K562 (cell line): Measurements from ENCODE around the gene PPP1CA. TPM values are rescaled to one million over a fixed set of nuclear protein-coding genes. Genes with fewer than 3 reads are reported as not detected.

ENCODE experiments used
- CBX2 ChIP-seq: fragments of 200-600 bp; sonication (generic); IDR thresholded peaks from one replicate; pipeline ENCODE4 v1.6.1; 2012; ENCODE audit warnings: mild to moderate bottlenecking, low read length, inconsistent platforms; ENCODE audit not compliant: insufficient read depth, poor library complexity, severe bottlenecking
- CHD4 ChIP-seq: fragments of 200-600 bp; sonication (generic); IDR thresholded peaks from 3 replicates; pipeline ENCODE4 v1.6.1; 2012; ENCODE audit warnings: low read depth, mild to moderate bottlenecking, mixed read lengths, low read length, inconsistent platforms; ENCODE audit not compliant: insufficient read depth, insufficient replicate concordance, poor library complexity, severe bottlenecking
- EZH2 ChIP-seq: IDR thresholded peaks from 2 replicates; pipeline ENCODE4 v1.6.1; 2012; ENCODE audit warnings: low read depth, mild to moderate bottlenecking, inconsistent platforms, low read length, borderline replicate concordance
- FOXK2 ChIP-seq, 2 experiments: fragments of 450-650 bp; IDR thresholded peaks in 1 of 2; conservative IDR thresholded peaks in 1 of 2; 2 replicates each; pipeline ENCODE4 v1.6.1; 2016; ENCODE audit warnings: low read depth in 2 of 2, mild to moderate bottlenecking in 1 of 2
- KDM2B ChIP-seq: fragments of 250-450 bp; sonication (Bioruptor Pico); IDR thresholded peaks from 2 replicates; pipeline ENCODE4 v1.8.0; 2021; ENCODE audit warnings: mild to moderate bottlenecking, moderate library complexity
- MAFG ChIP-seq: fragments of 450-650 bp; conservative IDR thresholded peaks from 2 replicates; pipeline ENCODE4 v1.6.1; 2016; ENCODE audit warnings: missing genetic modification characterization, missing compliant biosample characterization
- NFRKB ChIP-seq: fragments of 450-650 bp; IDR thresholded peaks from 2 replicates; pipeline ENCODE4 v1.6.1; 2016; ENCODE audit warnings: low read depth
- RBM22 ChIP-seq: fragments of 200-400 bp; formaldehyde crosslinking; IDR thresholded peaks from 2 replicates; pipeline ENCODE4 v1.6.1; 2018; ENCODE audit warnings: low read length, low read depth; ENCODE audit not compliant: poor library complexity, severe bottlenecking
- TCF7 ChIP-seq: sonication (generic); IDR thresholded peaks from 2 replicates; pipeline ENCODE4 v1.6.1; 2016; ENCODE audit warnings: antibody characterized with exemption, borderline replicate concordance
- TRIM25 ChIP-seq: fragments of 450-650 bp; IDR thresholded peaks from 2 replicates; pipeline ENCODE4 v1.7.0; 2016; ENCODE audit warnings: borderline replicate concordance
- ZBTB12 ChIP-seq: fragments of 250-450 bp; sonication (Bioruptor Pico); IDR thresholded peaks from 2 replicates; pipeline ENCODE4 v1.4.0; 2020
- ZFP1 ChIP-seq: fragments of 450-650 bp; formaldehyde crosslinking; IDR thresholded peaks from 2 replicates; pipeline ENCODE4 v1.4.0; 2020; ENCODE audit warnings: mild to moderate bottlenecking, mixed read lengths
- ZFX ChIP-seq: sonication (generic); formaldehyde crosslinking; IDR thresholded peaks from 2 replicates; pipeline ENCODE4 v1.8.0; 2022; ENCODE audit warnings: mild to moderate bottlenecking, missing genetic modification reagents, moderate library complexity
- ZNF124 ChIP-seq: sonication (generic); formaldehyde crosslinking; IDR thresholded peaks from 2 replicates; pipeline ENCODE4 v1.8.1; 2022; ENCODE audit warnings: missing genetic modification reagents
- ZNF316 ChIP-seq: fragments of 450-650 bp; IDR thresholded peaks from 2 replicates; pipeline ENCODE4 v1.6.1; 2016
- ZNF695 ChIP-seq: fragments of 450-650 bp; formaldehyde crosslinking; IDR thresholded peaks from 2 replicates; pipeline ENCODE4 v1.4.0; 2020; ENCODE audit warnings: mild to moderate bottlenecking, moderate library complexity
- ZNF707 ChIP-seq: fragments of 250-450 bp; sonication (Bioruptor Pico); conservative IDR thresholded peaks from 2 replicates; pipeline ENCODE4 v1.8.0; 2022; ENCODE audit warnings: inconsistent platforms, mild to moderate bottlenecking, moderate library complexity
- polyA plus RNA-seq, 8 experiments: library from polyadenylated mRNA; depleted of rRNA in 4 of 8; stranded (reverse) in 5 of 8; unstranded in 3 of 8; fragments of >200 nt; fragmentation: Nextera tagmentation in 2 of 8; fragmentation: Illumina TruSeq in 1 of 8; extraction: Ambion mirVana in 2 of 8; extraction: Trizol in 1 of 8; gene quantifications; 2 replicates each; pipeline versions ENCODE4 v1.2.1 to v1.2.3, GENCODE V29; 2011 to 2014; ENCODE audit warnings: inconsistent platforms in 1 of 8, missing spikeins in 1 of 8
- total RNA-seq, 7 experiments: library from RNA; depleted of rRNA in 6 of 7; stranded (reverse); fragments of >200 nt in 6 of 7; fragmentation: Illumina TruSeq in 2 of 7; extraction: Trizol in 2 of 7; gene quantifications; 2 replicates each; pipeline versions ENCODE4 v1.2.1 to v1.2.3, GENCODE V29; 2011 to 2021; ENCODE audit warnings: low replicate concordance in 1 of 7
- TF ChIP-seq, protein P1 (sequence below), 2 experiments: IDR thresholded peaks; 2 replicates each; pipeline ENCODE4 v1.6.1; 2012; ENCODE audit warnings: improper control_type of control experiment in 2 of 2, low read depth in 2 of 2, low read length in 2 of 2, borderline replicate concordance in 1 of 2

PPP1CA gene
- total and polyA plus RNA-seq, 9 of the 15 experiments (the other 6 are each of a cell fraction or from before 2014, with no cell fraction given): 18.2 to 242 (median 188) TPM

- TF ChIP-seq FOXK2 (conservative IDR thresholded peaks at IDR 0.05 in 1 of 2, IDR thresholded peaks at IDR 0.05 in 1 of 2; ENCODE audit: low read depth in 2 of 2) (peak; percentile 67 to 76; a peak in 3 of 4 replicates), TRIM25 (no peak), ZNF695 (no peak), ZNF316 (no peak), ZNF707 (no peak), EZH2 (no peak), ZNF124 (CRISPR knock-in tag) (no peak), KDM2B (peak; percentile 78; the same call in 1 of the 2 replicates), CBX2 (no peak), MAFG (tag) (no peak), ZFP1 (CRISPR knock-in tag) (no peak), RBM22 (no peak), ZBTB12 (CRISPR knock-in tag) (peak; percentile 99), ZFX (CRISPR knock-in tag) (peak; percentile 98), NFRKB (no peak), TCF7 (peak; percentile 80; the same call in 1 of the 2 replicates), CHD4 (no peak)
- TF ChIP-seq, protein P1, sequence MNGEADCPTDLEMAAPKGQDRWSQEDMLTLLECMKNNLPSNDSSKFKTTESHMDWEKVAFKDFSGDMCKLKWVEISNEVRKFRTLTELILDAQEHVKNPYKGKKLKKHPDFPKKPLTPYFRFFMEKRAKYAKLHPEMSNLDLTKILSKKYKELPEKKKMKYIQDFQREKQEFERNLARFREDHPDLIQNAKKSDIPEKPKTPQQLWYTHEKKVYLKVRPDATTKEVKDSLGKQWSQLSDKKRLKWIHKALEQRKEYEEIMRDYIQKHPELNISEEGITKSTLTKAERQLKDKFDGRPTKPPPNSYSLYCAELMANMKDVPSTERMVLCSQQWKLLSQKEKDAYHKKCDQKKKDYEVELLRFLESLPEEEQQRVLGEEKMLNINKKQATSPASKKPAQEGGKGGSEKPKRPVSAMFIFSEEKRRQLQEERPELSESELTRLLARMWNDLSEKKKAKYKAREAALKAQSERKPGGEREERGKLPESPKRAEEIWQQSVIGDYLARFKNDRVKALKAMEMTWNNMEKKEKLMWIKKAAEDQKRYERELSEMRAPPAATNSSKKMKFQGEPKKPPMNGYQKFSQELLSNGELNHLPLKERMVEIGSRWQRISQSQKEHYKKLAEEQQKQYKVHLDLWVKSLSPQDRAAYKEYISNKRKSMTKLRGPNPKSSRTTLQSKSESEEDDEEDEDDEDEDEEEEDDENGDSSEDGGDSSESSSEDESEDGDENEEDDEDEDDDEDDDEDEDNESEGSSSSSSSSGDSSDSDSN (IDR thresholded peaks at IDR 0.05; ENCODE audit: borderline replicate concordance in 1 of 2, low read depth in 2 of 2, low read length in 2 of 2): 0 out of 4 replicates have a peak, but pooled peaks of 1 of the 2 experiments have one; percentile 27
Observed at GRCh38 chr11:67428052-67429001, 26.7 kb upstream of the PPP1CA start, which contains the start of gene RPS6KB2 (continued).
